ELF-1 (cell line): ENCODE results near the gene IFNAR2.
"Not testable (repeated sequence)": the region's sequence is repeated elsewhere in the genome, so short reads cannot be mapped to it uniquely, and the experiment has no call there.

Source experiments
- DNase-seq: peaks from one replicate; pipeline ENCODE4 v3.0.0-alpha.2; 2016; ENCODE audit warnings: low read depth, low spot score

Gene IFNAR2

DNA sequence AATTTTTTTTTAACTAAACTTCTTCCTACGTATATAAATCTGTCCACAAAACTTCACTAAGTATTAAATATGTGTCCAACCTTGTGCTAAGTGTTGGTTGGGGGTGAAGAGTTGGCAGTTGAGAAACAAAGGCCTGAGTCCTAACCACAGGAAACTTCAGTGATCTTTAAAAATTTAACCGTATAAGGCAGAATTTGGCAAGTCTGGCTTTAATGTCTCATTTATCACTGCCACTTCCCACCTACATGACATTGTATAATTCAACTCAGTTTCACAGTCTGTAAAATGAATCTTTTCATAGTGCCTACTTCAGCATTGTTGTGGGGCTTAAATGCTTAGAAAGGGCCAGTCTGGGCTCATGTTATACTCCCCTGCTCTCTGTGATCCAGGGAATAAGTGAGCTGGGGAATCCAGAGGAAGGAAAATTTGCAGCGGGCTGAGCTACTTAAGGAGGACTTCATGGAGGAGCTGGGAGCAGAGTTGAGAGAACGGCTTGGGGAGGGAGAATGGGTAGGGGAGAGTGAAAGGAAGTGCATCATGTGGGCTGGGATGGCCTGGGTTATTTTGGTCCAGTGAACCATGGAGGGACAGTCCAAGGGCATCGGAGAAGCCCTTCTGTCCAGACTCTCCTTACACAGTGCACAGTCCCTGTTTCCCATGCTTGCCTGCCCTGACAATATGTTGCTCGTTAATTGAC, 14.5 kb downstream of the IFNAR2 start:
- DNase-seq, result no peak

DNA sequence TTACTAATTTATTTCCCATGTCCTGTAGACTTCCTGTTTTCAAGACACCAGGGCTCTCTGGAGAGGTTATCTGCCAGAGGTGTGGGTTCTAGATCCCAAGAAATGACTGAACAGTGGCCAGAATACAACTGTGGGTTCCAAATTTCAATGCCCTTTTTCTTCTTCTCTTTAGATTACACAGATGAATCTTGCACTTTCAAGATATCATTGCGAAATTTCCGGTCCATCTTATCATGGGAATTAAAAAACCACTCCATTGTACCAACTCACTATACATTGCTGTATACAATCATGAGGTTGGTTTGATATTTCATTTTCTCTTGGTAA, 15.0 kb downstream of the IFNAR2 start:
- no peak for DNase-seq

DNA sequence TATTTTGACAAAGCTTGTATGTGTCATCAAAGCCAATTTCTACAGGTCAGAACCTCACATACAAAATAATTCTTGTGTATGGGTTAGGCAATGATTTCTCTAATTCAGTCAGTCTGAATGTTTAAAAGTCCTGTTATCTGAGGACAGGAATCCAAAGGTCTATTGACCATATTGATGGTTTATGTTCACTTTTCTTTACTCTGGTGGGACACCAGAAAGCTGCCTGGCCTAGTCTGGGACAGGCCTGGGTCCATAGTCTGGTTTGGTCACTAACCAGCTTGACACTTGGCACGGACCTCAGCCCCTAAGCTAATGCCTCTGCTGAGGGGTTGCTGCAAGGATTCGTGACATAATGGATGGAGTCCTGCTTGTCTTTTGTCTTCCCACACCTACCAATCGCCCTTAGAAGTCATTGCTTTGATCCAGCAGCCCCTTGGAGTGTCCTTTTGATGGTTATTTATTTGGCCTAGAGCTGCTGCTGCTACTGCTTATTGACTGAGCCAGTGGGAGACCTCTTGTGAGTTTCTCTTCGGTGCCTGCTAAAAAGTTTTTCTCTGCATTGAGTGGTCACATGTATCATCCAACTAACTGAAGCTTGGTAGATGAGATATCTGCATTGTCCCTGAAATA, 15.7 kb downstream of the IFNAR2 start:
- peak; percentile 73 for DNase-seq

DNA sequence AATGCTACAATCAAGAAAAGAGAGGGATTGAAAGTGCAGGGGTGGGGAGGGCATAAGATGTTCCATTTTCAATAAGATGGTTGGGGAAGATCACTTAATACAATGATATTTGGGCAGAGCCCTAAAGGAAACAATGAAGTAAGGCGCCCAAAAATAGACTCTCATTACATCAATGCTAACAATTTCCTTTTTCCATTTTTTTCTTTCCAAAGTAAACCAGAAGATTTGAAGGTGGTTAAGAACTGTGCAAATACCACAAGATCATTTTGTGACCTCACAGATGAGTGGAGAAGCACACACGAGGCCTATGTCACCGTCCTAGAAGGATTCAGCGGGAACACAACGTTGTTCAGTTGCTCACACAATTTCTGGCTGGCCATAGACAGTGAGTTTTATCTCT, 16.8 kb downstream of the IFNAR2 start:
- DNase-seq, result no peak

- DNase-seq, result no peak
Observed at GRCh38 chr21:33246963-33247362, 17.2 kb downstream of the IFNAR2 start.

DNA sequence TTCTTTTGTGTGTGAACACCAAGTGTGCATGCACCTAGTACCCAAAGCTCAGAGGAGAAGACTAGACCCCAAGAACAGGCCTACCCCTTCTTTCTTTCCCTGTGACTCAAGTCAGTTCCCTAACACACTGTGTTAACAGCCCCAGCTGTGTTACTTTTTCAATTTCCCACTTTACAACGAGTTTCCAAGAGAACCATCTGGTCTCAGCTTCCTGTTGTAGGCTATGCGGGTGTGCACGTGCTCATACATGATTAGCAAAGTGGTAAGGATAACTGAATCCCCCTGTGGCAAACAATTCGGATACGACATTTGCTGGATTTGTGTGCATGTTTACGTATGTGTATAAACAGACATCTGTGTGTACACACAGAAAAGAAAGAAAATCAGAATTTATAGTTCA, 17.9 kb downstream of the IFNAR2 start:
- no peak for DNase-seq

DNA sequence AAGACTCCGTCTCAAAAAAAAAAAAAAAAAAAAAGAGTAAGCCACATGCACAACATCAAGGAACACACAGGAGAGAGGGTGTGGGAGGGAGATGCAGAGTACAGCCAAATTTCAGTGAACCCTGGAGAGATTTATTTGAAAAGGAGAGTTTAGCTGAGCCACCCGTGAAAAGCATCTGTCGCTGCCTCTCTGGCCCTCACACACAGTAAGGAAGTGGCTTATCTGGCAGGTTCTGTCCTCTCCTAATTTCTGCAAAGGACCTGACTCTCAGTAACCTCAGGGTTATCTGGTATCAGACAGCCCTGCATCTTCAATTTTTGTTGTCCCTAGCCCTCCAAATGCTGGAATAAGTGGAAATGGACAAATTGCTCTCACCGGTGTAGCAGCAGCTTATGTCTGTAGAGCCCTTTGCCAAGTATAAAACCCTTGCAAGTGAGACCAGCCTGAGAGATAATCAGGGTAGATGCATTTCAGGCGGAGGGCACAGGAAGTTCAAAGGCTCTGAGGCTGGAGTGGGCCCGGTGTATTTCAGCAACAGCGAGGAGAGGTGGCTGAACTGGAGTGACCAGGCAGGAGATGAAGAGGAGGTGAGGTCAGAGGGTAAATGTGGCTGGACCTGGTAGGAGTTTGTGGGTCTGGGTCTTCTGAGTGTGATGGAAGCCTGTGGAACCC, 19.7 kb downstream of the IFNAR2 start:
- DNase-seq, result no peak

- no peak for DNase-seq
Observed at GRCh38 chr21:33251119-33251518, 21.4 kb downstream of the IFNAR2 start.

DNA sequence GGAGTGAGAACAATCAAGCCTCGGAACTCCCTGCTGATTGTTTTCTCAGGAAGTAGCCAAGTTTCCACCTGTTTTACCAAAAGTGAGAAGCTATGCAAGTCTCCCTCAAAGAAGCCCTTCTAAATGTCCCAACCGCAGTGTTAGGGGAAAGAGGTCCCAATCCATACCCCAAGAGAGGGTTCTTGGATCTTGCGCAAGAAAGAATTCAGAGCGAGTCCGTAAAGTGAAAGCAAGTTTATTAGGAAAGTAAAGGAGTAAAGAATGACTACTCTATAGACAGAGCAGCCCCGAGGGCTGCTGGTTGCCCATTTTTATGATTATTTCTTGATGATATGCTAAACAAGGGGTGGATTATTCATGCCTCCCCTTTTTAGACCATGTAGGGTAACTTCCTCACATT, 23.6 kb downstream of the IFNAR2 start:
- not testable (repeated sequence) for DNase-seq

DNA sequence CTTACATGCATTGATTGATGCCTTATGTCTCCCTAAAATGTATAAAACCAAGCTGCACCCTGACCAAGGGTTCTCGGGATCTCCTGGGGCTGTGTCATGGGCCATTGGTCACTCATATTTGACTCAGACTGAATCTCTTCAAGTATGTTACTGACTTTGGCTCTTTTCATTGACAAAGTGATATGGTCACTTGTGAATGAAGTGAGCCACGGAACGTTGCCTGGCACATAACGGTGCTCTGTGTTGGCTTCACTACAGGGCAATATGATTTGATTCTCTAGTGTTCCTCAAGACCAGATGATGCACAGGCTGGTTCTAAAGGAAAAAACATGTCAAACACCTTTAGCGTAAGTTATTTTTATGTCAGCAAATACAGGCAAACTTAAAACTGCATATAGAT, 25.0 kb downstream of the IFNAR2 start:
- DNase-seq, result no peak

- DNase-seq, result no peak
Observed at GRCh38 chr21:33255404-33255803, 25.7 kb downstream of the IFNAR2 start.

DNA sequence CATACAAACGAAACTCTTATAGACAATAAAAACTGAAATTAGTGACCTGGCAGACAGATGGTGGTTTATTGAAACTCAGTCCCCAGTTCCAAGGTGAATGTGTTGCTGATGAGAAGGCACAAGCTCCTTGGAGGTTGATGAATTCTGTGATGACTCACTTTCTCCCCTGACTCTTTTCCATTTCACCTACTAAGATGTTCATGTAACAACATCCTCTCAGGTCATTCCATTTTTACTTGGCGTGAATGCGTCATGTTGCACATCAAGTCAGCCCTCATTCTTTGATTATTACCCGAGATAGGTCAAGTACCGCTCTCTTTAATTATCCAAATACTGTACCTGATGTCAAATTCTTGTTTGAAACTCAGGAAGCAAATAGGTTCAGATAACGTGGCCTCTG, 26.3 kb downstream of the IFNAR2 start:
- DNase-seq, result no peak

DNA sequence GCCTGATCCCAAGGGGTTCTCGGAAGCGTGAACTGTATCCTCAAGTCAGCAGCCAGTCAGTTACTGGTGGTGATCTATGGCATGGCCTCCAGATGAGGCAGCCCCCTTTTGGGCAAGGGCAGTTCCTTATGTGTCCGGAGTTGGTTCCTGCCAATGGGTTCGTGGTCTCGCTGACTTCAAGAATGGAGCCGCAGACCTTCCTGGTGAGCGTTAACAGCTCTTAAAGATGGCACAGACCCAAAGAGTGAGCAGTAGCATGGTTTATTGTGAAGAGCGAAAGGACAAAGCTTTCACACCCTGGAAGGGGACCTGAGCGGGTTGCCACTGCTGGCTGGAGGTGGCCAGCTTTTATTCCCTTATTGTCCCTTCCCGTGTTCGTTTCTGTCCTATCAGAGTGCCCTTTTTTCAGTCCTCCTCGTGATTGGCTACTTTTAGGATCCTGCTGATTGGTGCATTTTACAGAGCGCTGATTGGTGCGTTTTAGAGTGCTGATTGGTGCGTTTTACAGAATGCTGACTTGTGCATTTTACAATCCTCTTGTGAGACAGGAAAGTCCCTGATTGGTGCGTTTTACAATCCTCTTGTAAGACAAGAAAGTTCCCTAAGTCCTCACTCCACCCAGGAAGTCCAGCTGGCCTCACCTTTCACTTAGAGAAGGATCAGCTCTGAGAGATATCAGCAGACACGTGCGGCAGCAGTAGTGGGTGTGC, 27.5 kb downstream of the IFNAR2 start:
- no peak for DNase-seq

- DNase-seq, result no peak
Observed at GRCh38 chr21:33258475-33258874, 28.7 kb downstream of the IFNAR2 start.

- DNase-seq, result no peak
Observed at GRCh38 chr21:33259428-33259827, 29.7 kb downstream of the IFNAR2 start.

- DNase-seq, result no peak
Observed at GRCh38 chr21:33259995-33260394, 30.3 kb downstream of the IFNAR2 start.

- no peak for DNase-seq
Observed at GRCh38 chr21:33261635-33262034, 31.9 kb downstream of the IFNAR2 start.

GRCh38 chr21:33262921-33263320, 33.2 kb downstream of the IFNAR2 start:
- no peak for DNase-seq

DNA sequence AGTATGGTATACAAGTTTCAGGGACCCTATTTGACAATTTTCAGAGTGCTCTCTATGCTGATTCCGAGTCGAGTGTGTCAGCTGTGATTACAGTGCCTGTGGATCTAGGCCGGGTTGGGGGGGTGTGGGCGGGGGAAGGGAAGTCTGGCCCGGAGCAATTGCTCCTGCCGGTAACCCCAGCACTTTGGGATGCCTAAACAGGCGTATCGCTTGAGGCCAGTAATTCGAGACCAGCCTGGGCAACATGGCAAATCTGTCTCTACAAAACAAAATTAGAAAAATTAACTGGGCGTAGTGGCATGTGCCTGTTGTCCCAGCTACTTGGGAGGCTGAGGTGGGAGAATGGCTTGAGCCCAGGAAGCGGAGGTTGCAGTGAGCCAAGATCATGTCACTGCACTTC, 34.8 kb downstream of the IFNAR2 start:
- peak; percentile 64 for DNase-seq

GRCh38 chr21:33265664-33266049, 35.9 kb downstream of the IFNAR2 start:
- peak; percentile 68 for DNase-seq

DNA sequence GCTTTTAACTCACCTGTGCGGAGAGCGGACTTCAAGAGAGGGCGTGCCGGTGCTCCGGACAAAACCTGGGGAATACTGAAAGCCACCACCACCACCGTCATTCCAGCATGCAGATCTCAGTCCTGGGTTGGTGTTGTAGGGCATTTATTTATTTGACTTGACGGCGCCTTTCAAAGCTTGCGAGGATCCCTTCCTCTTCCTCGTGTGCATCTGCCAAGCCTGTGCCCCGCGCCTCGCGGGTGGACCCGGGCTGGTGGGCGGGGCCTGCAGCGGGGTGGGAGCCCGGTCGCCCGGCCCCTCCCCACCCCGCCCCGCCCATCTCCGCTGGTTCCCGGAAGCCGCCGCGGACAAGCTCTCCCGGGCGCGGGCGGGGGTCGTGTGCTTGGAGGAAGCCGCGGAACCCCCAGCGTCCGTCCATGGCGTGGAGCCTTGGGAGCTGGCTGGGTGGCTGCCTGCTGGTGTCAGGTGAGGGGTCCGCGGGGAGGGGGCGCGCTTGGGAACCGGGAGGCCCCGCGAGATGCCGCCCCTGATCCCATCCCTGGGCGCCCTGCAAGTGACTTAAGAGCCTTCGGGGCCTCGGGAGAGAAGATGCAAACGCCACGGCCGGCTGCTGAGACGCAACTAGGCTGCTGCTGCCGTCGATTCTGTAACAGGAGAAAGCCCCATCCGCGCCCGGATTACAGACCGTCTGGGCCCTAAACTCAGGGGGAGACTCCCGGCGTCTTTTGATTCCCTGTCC, 36.5 kb downstream of the IFNAR2 start, which contains the start of gene IL10RB:
TSS of gene IL10RB (plus strand) at position 318 of the 739 bp plus-strand sequence. CDS start at position 417, 99 bp downstream.
- DNase-seq, result peak; percentile 79

DNA sequence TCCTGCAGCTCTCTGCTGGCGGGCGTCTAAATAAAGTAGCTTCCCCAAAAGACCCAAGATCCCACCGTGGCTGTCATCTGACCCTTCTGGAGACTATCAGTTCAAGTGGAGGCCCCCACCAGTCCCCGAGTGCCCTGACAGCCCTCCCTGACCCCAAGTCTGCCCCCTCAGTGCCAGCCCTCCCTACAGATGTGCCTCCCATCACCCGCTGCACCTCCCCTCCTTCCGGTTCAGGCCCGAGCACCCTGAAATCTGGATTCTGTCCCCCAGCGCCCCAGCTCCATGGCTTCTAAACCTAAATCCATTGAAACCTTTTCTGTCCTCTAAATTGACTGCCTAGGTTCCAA, 37.0 kb downstream of the IFNAR2 start:
- DNase-seq, result no peak
